Measurements from ENCODE around the gene GRPEL1.

DNA sequence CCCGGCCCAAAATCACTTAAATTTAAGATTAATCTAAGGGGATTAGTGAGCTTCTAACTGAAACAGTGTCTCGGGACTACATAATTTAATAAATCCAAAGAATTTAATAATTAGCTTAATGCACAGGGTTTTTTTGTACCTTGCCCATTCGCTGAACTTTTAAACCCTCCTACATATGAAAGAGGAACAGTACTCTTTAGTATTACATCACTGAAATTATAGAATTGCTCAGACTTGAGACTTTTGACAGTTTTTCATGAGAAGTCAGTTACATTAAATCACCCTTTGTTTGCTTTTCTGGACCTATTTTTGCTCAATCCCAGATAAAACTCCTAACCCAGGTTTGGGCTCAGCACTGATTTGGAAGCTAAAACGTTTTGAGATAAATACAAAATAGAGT is 27.1 kb downstream of the GRPEL1 start:
- TF ChIP-seq, protein P1, sequence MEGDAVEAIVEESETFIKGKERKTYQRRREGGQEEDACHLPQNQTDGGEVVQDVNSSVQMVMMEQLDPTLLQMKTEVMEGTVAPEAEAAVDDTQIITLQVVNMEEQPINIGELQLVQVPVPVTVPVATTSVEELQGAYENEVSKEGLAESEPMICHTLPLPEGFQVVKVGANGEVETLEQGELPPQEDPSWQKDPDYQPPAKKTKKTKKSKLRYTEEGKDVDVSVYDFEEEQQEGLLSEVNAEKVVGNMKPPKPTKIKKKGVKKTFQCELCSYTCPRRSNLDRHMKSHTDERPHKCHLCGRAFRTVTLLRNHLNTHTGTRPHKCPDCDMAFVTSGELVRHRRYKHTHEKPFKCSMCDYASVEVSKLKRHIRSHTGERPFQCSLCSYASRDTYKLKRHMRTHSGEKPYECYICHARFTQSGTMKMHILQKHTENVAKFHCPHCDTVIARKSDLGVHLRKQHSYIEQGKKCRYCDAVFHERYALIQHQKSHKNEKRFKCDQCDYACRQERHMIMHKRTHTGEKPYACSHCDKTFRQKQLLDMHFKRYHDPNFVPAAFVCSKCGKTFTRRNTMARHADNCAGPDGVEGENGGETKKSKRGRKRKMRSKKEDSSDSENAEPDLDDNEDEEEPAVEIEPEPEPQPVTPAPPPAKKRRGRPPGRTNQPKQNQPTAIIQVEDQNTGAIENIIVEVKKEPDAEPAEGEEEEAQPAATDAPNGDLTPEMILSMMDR (IDR thresholded peaks at IDR 0.05), result no peak
- TF ChIP-seq EZH2 (IDR thresholded peaks at IDR 0.05), result no peak
